HPDE6-E6E7 (cell line): ENCODE measurements around the gene KRT8.
A peak's percentile ranks its signal among the peaks of the same experiment; 100 is the strongest.
"Not testable (repeated sequence)": the region's sequence is repeated elsewhere in the genome, so short reads cannot be mapped to it uniquely, and the experiment has no call there.

ENCODE experiments used
- DNase-seq: peaks from one replicate; pipeline ENCODE4 v3.0.0; 2011; ENCODE audit warnings: missing footprints; ENCODE audit errors: extremely low spot score

The KRT8 gene

DNA sequence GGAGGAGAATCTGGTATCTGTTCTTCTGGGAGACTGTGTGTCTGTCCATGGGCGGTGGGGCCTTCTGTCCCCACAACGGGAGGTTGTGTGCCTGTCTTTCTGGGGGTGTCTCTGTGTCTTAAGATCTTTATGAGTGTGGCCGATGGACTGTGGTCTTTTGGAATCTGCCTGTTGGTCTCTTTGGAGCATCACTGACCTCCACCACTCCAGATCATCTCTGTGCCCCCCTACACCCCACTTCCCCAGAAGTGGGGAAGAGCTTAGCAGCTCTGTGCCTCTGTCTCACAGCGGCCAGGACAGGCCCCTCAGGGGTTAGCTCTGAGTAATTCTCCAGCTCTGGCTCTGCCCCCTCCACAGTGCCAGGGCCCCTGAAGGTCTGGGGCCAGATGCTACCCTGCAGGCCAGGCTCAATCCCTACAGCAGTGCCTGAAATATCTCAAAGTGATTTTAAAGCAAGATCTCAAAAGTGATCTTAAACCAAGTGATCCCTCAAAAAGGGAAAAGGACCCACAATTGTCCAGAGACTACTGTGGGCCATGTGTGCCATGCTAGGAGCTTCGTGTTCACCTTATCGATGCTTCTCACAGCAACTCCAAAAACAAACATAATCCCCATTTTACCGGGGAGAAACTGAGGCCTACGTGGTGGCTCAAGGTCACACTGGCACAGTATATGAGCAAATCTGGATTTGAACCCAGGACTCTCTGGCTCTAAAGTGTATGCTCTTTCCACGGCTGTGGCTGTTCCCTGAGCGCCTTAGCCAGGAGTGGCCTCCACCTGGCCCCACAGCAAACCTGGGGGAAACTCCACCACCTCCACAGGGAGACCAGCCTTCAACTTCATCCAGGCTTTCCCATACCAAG, 30.1 kb downstream of the KRT8 start:
- no peak for DNase-seq

DNA sequence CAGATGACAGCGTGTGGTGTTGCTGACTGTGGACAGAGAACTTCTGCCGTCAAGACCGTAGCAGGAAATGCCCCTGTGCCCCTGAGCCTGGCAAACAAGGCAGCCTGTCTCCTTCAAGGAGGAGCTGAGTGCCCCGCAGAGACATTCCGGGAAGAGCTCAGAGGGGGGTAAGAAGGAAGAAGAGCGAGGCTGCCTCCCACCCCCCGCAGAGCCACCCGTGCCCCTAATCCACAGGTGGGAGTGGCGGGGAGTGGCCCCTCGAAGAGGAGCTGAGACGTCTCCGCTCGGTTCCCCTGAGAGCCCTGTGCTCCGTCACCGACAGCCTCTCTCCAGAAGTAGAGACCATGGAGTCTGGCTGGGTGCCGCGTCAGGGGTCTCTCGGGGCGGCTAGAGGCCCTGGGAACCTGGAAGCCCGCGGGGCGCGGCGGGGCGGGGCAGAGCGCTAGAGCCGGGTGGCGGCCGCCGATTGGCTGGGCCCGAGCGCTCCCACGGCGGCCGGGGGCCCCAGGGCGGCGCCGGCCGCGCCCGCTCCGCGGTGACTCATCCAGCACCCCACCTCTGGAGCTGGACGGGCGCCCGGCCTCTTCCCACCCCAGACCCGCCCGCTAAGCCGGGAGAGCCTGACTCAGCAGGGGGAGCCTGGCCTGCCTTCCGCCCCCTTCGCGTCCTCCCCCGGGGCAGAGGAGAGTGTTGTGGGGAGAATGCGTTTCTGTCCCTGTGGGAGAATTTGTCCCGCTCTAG, 30.9 kb downstream of the KRT8 start:
- peak; percentile 95 for DNase-seq

DNA sequence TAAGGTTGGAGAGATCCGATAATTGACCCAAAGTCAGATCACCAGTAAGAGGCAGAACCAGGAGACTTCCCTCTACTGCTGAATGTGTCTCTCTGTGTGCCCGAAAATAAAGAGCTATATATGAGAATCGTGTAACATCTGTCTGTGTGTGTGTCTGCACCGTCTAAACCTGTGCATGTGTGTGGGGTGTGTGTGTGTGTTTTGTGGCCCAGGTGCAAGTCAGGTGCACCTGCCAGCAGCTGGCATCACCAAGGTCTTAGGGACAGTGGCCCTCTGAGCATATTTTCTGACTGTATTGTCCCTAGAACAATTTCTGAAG, 31.4 kb downstream of the KRT8 start:
- no peak for DNase-seq

DNA sequence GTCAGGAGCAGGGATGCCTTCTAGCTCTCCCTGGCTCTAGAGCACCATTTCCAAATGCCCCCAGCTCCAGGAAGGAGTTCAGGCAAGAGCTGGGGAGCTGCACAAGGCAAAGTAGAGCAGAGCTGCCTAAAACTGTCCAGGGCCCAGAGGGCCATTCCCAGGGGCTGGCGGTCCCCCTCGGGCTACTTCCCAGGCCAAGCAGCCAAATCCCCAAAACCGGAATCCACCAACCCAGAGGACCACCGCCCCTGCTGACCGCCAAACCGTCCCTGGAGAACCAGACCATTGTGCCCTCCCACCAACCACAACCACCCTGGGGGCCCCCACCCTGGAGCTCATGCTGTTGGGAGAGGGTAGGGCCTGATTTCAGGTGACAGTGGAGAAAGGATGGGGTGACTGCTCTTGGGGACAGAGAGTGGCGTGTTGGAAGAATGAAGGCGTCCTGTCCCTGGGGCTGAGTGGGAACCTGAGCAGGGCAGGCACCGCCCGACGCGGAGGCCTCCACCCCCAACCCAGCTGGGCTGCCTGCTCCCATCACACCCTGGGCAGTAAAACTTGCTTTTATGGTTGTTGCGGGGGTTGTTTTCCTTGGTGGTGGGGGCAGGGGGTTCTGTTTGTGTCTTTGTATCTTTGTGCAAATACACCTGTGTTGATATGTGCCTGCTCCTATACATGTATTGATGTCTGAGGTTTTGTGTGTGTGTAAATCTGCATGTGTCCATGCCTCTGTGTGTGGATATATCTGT, 32.1 kb downstream of the KRT8 start:
- no peak for DNase-seq

DNA sequence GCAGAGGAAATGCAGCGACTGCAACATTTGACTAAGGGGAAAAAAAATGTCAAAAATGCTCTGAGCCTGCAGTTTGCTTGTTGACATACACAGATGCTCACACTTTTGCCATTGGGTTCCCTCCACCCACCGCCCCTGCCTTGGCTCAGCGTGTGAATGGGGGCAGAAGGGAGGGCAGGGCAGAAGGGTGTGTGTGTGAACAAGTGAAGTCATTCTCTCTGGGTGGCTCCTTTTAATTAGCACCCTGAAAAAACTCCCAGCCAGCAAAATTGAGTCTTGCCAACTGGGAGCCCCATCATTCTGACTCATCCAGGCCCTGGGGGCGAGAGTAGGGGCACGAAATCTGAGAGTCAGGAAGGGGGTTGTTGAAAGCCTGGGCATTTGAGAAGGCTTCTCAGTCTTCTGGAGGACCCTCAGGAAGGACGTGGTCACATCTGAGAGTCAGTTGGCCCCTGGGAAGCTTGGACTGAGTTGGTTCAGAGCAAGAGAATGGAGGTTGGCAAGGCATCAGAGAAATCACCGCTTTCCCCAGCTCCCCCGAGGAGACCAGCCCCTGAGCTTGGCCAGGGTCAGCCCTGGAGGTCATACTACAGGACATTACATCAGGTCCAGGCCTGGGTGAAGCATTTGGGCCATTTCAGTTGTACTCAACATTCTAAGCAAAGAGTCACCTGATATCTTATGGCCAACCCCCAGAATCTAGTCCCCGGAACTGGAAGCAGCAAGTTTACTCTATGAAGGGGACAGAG, 33.4 kb downstream of the KRT8 start:
- no peak for DNase-seq

DNA sequence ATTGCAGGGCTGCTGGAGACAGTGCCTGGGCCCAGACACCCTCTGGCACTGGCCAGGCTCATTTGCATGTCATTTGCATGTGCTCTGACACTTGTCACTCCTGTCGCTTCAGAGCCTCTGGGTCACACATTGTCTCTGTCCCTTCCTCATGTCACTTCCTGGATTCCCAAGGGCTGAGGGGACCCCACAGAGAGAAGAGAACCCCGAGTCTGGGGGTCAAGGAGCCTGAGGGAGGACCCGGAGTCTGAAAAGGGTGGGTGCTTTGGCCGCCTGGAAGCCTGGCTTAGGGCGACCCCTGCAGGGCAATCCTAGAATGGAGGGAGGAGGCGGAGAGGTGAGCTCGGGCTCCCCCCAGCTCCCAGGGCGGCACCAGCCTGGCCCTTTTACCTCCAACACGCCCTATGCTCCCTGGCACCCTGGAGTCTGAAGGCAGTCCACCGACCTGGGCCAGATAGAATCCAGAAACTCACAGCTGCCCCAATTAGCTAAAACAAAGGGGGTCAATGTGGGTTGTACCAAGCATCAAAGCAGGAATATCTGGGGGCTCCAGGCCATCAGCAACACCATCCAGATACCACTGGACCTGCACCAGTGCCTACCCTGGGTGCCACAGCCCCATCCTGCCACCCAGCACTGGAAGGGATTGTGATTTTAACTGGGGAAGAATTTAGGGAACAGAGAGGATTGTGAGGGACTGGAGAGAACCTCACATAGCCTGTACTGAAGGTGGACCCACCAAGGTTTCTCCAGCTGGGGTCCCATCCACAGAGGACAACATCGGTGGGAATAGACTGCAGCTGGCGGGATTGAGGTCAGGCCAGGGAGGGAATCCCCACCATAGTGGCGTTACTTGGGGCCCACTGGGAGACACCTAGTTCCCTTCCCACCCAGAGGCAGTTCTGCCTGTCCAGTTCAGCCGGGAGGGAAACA, 34.2 kb downstream of the KRT8 start:
- DNase-seq = no peak

DNA sequence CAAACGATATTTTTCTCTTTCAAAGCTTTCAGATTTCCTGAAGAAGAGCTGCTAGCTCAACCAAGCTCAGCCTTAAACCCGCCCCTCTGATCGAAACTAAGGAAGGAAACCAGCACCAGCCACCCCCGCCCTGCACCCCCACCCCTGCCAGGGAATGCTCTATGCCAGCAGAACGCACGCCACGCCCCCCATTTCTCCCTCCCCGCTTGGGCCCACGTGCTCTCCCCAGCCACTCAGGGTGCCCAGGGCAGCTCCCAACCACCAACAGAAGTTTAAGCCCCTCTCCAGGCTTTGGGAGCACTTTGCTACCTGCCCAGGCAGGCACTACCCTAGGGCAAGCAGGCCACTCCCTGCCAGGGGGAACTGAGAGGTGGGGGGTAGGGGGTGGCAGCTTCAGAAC, 37.2 kb downstream of the KRT8 start:
- peak; percentile 76 for DNase-seq

DNA sequence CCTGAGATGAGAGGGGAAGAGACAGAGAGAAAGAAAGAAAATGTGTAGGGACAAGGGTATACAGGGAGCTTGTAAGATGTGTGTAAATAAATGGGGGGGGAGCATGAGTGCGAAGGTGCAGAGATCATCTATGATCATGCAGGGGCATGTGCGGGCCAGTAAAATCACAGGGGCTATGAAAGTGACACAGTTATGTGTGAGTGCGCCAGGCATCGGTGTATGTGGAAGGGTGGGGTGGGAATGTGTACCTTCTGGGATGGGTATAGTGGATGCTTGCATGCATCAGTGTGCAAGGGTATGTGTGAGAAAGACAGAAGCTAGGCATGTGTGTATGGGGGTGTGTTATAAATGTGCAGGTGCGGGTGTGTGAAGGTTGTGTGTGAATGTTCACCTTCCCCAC, 37.7 kb downstream of the KRT8 start:
- no peak for DNase-seq

DNA sequence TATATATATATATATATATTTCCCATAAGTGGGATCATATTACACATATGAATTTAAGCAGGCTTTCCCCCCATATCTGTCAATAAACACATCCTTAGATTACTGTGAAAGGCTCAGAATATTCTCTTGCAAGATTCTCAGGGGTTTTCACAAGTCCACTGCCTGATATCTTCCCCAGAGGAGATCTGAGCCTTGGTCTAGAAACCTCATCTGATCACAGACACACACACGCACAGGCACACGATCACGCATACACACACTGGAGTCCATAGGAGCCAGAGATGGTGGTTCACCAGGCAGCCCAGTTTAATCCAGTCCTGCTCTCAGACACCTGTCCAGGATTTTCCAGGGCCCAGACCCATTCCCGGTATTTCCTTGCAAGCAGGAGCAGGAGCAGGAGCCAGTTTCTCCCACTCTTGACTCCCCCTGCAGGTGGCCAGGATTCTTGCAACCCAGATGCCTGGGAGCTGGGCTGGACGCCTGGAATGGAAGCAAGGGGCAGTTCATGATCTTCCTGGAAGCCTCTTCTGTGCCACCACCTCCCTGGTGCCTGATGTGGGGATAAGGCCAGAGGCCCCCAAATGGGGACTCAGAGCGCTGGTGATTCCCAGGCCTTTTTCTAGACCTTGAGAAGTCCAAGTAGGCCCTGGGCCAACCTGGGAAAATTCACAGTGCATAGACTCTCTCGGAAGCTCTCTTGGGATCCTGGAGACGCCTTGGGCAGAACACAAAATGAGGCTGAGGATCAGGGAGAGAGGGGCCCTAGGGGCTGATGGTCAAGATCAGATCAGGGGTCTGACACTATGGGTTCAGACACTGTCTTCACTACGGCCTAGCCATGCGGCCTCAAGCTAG, 39.6 kb downstream of the KRT8 start:
- no peak for DNase-seq

DNA sequence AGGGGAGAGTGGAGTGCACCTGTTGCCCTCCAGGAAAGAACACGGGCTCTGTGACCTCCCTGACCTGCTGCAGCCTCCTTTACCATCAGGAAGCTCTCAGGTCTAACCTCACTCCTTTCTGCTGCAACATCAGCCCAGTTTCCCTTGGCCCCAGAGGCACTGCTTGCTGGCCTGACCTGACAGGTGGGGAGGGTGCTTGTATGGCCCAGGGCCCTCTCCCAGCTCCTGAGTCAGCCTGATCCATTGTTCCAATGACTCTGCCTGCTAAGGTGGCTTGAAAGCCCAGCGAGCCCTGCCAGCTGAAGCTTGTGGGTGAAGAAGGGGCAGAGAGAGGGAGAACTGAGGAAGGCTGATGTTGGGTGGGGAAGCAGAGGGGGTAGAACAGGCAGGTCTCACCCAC, 42.9 kb downstream of the KRT8 start:
- no peak for DNase-seq

DNA sequence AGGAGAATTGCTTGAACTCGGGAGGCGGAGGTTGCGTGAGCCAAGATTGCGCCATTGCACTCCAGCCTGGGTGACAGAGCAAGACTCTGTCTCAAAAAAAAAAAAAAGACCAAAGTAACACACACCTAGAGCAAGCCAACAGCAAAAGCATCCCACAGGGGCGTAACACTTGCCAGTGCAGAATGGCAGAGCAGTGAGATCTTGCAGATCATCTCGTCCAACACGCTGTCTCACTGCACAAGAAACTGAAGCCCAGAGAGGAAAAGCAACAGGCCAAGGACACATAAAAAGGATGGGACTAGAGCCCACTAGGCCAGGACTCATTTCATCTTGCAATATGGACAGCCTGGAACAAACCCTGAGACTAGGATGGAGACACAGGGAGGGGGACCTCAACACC, 43.4 kb downstream of the KRT8 start:
- no peak for DNase-seq

DNA sequence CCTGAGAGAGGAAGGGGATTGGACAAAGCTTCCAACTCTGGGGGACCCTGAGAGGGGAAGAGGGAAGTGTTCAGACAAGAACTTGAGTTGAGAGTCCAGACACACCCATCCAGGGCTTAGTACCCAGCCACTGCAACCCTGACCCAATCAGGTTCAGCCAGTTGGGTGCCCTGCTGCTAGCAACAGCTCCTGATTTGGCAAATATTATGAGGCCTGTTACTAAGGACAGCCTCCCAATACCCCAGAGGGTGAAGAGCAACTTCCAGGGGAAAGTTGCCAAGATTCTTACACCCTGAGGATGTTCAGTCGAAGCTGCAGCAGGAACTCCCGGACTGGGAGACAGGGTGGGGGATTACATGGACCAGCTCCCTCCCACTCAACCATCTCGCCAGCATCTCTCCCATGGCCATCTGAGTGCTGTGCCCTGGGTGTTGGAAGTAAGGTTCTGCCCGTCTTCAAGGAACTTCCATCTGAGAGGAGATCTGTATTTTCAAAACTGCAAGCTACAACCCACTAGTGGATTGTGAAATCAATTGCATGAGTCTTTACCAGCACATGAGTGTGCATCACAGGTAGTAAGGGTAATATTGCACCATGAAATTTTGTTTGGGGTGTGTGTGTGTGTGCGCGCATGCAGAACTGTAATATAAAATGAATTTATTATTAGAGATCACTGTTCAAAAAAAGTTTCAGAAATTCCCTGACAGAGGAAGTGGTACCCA, 44.6 kb downstream of the KRT8 start:
- DNase-seq = peak; percentile 88

DNA sequence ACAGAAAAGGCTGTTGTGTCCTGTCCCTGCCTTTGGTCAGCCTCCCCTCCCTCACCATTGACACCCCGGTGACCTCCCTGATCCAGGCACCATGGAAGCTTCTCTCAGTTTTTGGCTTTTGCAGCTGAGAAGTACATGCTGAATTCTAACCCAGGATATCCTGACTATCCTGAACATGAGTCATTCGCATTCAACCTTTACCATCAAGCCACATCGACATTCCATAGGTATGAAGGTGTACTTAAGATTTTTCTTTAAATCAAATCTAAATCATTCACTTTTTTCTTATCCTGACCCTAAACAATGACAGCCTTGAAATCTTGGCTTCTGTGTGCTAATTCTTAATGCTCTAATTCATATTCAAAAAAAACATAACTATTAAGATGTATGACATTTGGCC, 47.4 kb downstream of the KRT8 start:
- no peak for DNase-seq

DNA sequence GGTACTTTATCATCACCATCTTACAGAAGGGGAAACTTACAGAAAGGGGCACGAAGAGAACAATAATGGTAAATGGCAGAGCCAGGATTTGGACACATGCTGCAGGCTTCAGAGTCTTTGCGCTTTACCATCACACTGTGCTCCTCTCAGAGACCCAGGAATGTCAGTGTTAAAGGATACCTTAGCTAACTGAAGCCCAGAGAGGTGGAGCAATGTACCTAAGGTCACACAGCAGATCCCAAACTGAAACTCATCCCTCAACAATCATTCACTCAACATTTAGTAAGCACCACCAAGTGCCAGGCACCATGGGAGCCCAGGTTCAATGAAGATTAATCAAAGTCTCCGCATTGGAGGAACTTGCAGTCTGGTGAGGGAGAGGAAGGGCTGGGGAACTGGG, 48.1 kb downstream of the KRT8 start:
- DNase-seq = no peak

DNA sequence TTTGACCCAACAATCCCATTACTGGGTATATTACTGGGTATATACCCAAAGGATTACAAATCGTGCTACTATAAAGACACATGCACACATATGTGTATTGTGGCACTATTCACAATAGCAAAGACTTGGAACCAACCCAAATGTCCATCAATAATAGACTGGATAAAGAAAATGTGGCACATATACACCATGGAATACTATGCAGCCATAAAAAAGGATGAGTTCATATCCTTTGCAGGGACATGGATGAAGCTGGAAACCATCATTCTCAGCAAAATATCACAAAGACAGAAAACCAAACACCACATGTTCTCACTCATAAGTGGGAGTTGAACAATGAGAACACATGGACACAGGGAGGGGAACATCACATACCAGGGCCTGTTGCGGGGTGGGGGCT, 48.8 kb downstream of the KRT8 start:
- DNase-seq = not testable (repeated sequence)

DNA sequence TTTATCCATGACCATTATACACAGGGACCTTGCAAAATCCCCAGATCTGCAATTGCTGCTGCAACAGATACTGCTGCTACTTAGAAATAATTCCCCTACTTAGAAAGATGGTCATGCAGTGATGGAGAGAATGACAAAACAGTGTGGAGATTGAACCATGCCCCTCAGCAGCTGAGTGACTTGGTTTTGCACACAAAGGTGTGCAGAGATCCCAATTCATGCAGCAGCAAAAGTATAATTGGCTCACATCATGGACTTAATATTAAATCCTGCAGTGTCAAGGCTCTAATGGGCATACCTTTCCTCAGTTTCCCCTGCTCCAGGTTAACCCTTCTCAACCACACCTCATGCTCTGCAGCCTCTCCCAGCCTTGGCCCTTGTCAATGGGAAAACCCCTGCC, 53.1 kb downstream of the KRT8 start:
- DNase-seq = no peak

DNA sequence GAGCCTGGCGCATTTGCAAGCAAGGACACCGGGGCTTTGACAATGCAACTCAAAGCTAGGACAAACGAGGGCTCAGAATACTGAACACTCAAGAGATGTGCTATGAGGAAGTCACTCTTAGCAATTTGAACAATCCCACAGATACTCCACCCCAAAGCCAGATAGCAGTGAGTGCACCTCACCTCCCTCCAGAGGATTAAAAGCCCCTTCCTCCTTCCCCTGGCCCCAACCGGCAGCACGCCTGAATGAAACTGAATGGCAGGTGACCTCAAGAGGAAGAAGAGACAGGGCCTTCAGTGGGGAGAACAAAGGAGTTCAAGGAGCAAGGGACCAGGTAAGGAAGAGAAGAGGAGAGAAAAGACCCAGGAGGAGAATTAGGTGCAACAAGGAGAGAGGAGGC, 54.2 kb downstream of the KRT8 start:
- DNase-seq = no peak

DNA sequence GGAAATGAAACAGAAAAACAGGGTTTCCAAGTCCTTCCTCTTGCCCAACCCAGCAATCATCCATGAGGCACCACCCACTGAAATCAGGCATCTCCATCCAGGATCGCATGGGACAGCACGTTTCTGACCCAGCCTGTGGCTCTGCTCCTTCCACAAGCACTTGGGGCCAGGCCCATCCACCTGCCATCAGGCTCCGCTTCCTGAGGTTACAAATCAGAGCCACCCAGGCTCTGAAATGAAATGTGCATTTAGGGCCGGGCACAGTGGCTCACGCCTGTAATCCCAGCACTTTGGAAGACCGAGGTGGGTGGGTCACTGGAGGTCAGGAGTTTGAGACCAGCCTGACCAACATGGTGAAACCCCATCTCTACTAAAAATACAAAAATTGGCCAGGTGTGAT, 55.4 kb downstream of the KRT8 start:
- no peak for DNase-seq

DNA sequence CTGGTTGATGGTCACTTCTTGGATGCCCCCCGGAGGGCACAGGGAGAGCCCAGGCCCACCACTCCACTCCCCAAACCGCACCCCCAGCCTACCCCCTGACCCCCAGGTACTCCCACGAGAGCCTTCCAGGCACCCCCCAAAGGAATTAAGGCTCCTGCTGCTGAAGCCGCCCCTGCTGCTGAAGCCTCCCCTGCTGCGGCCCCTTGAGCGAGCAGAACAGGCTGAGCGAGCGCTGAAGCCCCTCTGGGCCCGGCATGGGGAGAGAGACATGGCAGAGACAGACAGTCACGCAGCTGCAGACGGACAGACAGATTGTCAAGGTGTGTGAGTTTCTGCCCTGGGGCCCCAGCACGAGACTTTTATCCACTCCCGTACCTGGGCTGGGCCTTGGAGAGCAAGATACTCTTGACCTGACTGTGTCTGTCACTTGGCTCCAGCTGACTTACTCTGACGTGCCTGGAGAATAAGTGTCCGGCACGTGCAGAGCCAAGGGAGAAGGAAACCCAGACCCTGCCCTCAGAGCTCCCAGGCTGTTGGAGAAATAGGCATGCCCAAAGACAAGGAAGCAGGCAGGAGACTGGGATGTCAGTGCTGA, 56.1 kb downstream of the KRT8 start, which contains the start of gene KRT78:
Gene KRT78, minus strand, starts transcription at position 334 of the 595 bp plus-strand sequence. Its CDS starts 64 bp downstream, at position 270.
- DNase-seq = no peak
